HepG2 (cell line): ENCODE results near the gene MUC4. TPM values are rescaled to one million over a fixed set of nuclear protein-coding genes. Genes with fewer than 3 reads are reported as not detected.

Source experiments
- AGO2 ChIP-seq: fragments of 200-400 bp; formaldehyde crosslinking; optimal IDR thresholded peaks from 2 replicates; pipeline ENCODE3; 2017; ENCODE audit warnings: mild to moderate bottlenecking, low read depth, low read length, moderate library complexity
- CENPT ChIP-seq: sonication (generic); formaldehyde crosslinking; IDR thresholded peaks from 2 replicates; pipeline ENCODE4 v1.8.0; 2022; ENCODE audit warnings: low read depth, mild to moderate bottlenecking, moderate library complexity, missing genetic modification reagents
- MED13 ChIP-seq: sonication (generic); formaldehyde crosslinking; IDR thresholded peaks from 2 replicates; pipeline ENCODE4 v1.5.0; 2020; ENCODE audit warnings: missing genetic modification reagents
- PAWR ChIP-seq: sonication (generic); formaldehyde crosslinking; IDR thresholded peaks from 2 replicates; pipeline ENCODE4 v1.4.0; 2020; ENCODE audit warnings: missing genetic modification reagents, mild to moderate bottlenecking, borderline replicate concordance
- YEATS2 ChIP-seq: sonication (generic); formaldehyde crosslinking; IDR thresholded peaks from 2 replicates; pipeline ENCODE4 v1.4.0; 2020; ENCODE audit warnings: missing genetic modification reagents, borderline replicate concordance
- ZNF232 ChIP-seq: sonication (generic); formaldehyde crosslinking; IDR thresholded peaks from 2 replicates; pipeline ENCODE4 v1.4.0; 2020; ENCODE audit warnings: missing genetic modification reagents, borderline replicate concordance
- ZNF75D ChIP-seq: sonication (generic); formaldehyde crosslinking; IDR thresholded peaks from 2 replicates; pipeline ENCODE4 v1.8.1; 2023; ENCODE audit warnings: missing genetic modification reagents, mild to moderate bottlenecking, borderline replicate concordance
- polyA plus RNA-seq, 8 experiments: library from polyadenylated mRNA; depleted of rRNA in 3 of 8; stranded (reverse) in 7 of 8; unstranded in 1 of 8; fragments of >200 nt; fragmentation: Illumina TruSeq in 4 of 8; extraction: Trizol in 4 of 8; gene quantifications; 2 replicates each; pipeline versions ENCODE4 v1.2.1 to v1.2.3, GENCODE V29; 2011 to 2016; ENCODE audit warnings: low read depth in 4 of 8, missing spikeins in 1 of 8, mixed read lengths in 1 of 8; ENCODE audit not compliant: insufficient read depth in 1 of 8
- total RNA-seq, 5 experiments: library from RNA; depleted of rRNA; stranded (reverse); fragments of >200 nt; fragmentation: Illumina TruSeq; extraction: Trizol; gene quantifications; 2 replicates each; pipeline ENCODE4 v1.2.3, GENCODE V29; 2016; ENCODE audit warnings: low read depth in 1 of 5
- TF ChIP-seq, protein P1 (sequence below): sonication (generic); formaldehyde crosslinking; IDR thresholded peaks from 2 replicates; pipeline ENCODE4 v1.5.0; 2020; ENCODE audit warnings: mild to moderate bottlenecking, missing genetic modification reagents
- TF ChIP-seq, protein P2 (sequence below): sonication (generic); formaldehyde crosslinking; IDR thresholded peaks from 2 replicates; pipeline ENCODE4 v1.4.0; 2020; ENCODE audit warnings: mild to moderate bottlenecking, missing genetic modification reagents
- TF ChIP-seq, protein P3 (sequence below): sonication (generic); formaldehyde crosslinking; IDR thresholded peaks from 2 replicates; pipeline ENCODE4 v1.4.0; 2020; ENCODE audit warnings: missing genetic modification reagents, borderline replicate concordance

The MUC4 gene
- total and polyA plus RNA-seq, 2 of the 13 experiments (the other 11 are each of a cell fraction or from before 2014, with no cell fraction given), result not detected

DNA sequence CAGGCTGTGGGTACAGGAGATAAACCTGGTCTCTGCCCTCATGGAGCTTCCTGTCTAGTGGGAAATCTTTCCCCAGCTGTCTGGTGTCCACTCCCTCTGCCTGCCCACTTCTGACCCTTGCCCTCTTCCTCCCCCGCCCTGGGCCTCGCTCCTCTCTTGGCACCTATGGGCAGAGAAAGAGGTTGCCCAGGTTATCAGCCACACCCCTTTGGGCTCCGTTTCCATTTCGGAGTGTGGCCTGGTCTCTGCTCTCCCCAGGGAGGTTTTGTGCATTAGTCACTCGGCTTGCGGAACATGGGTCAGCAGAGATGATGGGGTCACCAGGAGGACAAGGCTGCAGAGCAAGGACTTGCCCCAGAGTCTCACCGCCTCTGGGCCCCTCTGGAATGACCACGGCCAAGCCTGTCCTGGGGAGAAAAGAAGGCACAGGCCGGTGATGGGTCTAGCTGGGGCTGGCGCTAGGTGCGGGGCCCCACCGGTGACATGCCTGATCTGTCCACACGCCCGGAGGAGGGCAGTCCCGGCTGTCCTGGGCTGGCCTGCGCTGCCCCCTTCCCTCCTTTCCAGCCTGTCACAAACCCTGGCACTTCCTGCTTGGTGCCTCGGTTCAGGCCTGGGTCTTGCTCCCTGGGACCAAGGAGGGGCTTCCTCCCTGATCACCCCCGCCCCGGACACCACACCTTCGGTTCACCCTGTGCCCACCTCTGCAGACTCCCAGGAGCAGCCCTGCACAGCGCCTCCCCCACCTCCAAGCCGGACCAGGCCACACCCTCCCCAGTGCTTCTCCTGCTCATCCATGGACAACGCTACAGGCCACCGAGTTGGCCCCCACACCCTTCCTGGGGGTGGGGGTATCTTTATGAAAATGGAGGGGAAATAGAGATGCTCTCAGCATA lies 35.6 kb upstream of the MUC4 start (continued):
- TF ChIP-seq, protein P1, sequence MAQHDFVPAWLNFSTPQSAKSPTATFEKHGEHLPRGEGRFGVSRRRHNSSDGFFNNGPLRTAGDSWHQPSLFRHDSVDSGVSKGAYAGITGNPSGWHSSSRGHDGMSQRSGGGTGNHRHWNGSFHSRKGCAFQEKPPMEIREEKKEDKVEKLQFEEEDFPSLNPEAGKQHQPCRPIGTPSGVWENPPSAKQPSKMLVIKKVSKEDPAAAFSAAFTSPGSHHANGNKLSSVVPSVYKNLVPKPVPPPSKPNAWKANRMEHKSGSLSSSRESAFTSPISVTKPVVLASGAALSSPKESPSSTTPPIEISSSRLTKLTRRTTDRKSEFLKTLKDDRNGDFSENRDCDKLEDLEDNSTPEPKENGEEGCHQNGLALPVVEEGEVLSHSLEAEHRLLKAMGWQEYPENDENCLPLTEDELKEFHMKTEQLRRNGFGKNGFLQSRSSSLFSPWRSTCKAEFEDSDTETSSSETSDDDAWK (CRISPR knock-in tag), result no peak
- TF ChIP-seq, protein P2, sequence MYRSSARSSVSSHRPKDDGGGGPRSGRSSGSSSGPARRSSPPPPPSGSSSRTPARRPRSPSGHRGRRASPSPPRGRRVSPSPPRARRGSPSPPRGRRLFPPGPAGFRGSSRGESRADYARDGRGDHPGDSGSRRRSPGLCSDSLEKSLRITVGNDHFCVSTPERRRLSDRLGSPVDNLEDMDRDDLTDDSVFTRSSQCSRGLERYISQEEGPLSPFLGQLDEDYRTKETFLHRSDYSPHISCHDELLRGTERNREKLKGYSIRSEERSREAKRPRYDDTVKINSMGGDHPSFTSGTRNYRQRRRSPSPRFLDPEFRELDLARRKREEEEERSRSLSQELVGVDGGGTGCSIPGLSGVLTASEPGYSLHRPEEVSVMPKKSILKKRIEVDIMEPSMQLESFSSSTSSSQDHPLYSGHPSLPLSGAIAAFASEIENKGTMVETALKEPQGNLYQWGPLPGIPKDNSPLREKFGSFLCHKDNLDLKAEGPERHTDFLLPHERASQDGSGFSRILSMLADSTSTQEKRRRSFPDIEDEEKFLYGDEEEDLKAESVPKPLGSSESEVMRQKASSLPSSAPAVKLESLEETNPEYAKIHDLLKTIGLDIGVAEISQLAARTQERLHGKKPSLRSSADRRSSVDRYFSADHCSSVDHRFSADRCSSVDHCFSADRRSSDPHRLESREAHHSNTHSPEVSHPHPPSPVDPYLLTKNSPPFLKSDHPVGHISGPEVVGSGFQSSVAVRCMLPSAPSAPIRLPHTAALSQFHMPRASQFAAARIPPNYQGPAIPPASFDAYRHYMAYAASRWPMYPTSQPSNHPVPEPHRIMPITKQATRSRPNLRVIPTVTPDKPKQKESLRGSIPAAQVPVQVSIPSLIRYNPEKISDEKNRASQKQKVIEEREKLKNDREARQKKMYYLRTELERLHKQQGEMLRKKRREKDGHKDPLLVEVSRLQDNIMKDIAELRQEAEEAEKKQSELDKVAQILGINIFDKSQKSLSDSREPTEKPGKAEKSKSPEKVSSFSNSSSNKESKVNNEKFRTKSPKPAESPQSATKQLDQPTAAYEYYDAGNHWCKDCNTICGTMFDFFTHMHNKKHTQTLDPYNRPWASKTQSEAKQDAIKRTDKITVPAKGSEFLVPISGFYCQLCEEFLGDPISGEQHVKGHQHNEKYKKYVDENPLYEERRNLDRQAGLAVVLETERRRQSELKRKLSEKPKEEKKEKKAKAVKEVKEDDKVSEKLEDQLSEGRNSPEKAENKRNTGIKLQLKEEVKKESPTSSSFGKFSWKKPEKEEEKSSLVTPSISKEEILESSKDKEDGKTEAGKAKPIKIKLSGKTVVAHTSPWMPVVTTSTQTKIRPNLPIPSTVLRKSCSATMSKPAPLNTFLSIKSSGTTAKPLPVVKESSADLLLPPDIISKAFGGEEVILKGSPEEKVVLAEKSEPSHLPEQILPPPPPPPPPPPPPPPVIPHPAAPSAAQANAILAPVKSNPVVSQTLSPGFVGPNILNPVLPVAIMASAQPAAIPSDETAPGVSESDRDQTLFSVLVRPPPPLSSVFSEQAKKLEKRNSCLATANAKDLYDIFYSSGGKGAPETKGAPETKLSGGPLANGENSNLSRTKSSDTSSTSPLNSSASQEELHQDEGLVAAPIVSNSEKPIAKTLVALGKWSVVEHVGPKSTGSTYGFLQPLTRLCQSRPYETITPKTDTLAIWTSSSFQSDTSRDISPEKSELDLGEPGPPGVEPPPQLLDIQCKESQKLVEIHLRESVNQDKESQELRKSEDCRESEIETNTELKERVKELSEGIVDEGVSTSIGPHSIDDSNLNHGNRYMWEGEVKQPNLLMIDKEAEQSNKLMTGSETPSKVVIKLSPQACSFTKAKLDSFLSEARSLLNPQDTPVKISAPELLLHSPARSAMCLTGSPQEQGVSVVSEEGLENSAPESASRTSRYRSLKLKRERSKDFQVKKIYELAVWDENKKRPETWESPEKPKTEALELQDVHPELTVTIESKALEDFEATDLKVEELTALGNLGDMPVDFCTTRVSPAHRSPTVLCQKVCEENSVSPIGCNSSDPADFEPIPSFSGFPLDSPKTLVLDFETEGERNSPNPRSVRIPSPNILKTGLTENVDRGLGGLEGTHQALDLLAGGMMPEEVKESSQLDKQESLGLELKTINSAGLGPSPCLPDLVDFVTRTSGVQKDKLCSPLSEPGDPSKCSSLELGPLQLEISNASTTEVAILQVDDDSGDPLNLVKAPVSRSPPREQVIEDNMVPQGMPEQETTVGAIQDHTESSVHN (CRISPR knock-in tag), result no peak
- TF ChIP-seq AGO2, result no peak
- no peak for TF ChIP-seq PAWR
- no peak for TF ChIP-seq YEATS2 (CRISPR knock-in tag)
- no peak for TF ChIP-seq ZNF232 (CRISPR knock-in tag)
- TF ChIP-seq ZNF75D (CRISPR knock-in tag), result no peak
- TF ChIP-seq, protein P3, sequence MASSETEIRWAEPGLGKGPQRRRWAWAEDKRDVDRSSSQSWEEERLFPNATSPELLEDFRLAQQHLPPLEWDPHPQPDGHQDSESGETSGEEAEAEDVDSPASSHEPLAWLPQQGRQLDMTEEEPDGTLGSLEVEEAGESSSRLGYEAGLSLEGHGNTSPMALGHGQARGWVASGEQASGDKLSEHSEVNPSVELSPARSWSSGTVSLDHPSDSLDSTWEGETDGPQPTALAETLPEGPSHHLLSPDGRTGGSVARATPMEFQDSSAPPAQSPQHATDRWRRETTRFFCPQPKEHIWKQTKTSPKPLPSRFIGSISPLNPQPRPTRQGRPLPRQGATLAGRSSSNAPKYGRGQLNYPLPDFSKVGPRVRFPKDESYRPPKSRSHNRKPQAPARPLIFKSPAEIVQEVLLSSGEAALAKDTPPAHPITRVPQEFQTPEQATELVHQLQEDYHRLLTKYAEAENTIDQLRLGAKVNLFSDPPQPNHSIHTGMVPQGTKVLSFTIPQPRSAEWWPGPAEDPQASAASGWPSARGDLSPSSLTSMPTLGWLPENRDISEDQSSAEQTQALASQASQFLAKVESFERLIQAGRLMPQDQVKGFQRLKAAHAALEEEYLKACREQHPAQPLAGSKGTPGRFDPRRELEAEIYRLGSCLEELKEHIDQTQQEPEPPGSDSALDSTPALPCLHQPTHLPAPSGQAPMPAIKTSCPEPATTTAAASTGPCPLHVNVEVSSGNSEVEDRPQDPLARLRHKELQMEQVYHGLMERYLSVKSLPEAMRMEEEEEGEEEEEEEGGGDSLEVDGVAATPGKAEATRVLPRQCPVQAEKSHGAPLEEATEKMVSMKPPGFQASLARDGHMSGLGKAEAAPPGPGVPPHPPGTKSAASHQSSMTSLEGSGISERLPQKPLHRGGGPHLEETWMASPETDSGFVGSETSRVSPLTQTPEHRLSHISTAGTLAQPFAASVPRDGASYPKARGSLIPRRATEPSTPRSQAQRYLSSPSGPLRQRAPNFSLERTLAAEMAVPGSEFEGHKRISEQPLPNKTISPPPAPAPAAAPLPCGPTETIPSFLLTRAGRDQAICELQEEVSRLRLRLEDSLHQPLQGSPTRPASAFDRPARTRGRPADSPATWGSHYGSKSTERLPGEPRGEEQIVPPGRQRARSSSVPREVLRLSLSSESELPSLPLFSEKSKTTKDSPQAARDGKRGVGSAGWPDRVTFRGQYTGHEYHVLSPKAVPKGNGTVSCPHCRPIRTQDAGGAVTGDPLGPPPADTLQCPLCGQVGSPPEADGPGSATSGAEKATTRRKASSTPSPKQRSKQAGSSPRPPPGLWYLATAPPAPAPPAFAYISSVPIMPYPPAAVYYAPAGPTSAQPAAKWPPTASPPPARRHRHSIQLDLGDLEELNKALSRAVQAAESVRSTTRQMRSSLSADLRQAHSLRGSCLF (CRISPR knock-in tag), result no peak
- TF ChIP-seq CENPT (CRISPR knock-in tag), result no peak
- no peak for TF ChIP-seq MED13 (CRISPR knock-in tag)
